T-helper 1 cell treated with Interleukin-12 subunit alpha and Interleukin-12 subunit beta and Interleukin-4 antibody, amounts not matched to agents 30 μg/mL and 1 μg/mL, for 36 hours (primary cell): ENCODE results near the gene BMPR1B.
"Not testable (repeated sequence)": the region's sequence is repeated elsewhere in the genome, so short reads cannot be mapped to it uniquely, and the experiment has no call there.

Experiments
- H3K27ac Mint-ChIP-seq: one replicate; pipeline ENCODE4 v1.8.0; 2021; ENCODE audit warnings: mild to moderate bottlenecking, mixed read lengths
- H3K27me3 Mint-ChIP-seq: one replicate; pipeline ENCODE4 v1.8.0; 2021; ENCODE audit warnings: low read depth, mixed read lengths
- H3K36me3 Mint-ChIP-seq: one replicate; pipeline ENCODE4 v1.8.0; 2021; ENCODE audit warnings: low read depth, mixed read lengths
- H3K4me1 Mint-ChIP-seq: one replicate; pipeline ENCODE4 v1.8.0; 2021; ENCODE audit warnings: low read depth, mixed read lengths
- H3K4me3 Mint-ChIP-seq: one replicate; pipeline ENCODE4 v1.8.0; 2021; ENCODE audit warnings: mild to moderate bottlenecking, moderate library complexity, mixed read lengths
- H3K9me3 Mint-ChIP-seq: one replicate; pipeline ENCODE4 v1.8.0; 2021; ENCODE audit warnings: mixed read lengths

BMPR1B gene

DNA sequence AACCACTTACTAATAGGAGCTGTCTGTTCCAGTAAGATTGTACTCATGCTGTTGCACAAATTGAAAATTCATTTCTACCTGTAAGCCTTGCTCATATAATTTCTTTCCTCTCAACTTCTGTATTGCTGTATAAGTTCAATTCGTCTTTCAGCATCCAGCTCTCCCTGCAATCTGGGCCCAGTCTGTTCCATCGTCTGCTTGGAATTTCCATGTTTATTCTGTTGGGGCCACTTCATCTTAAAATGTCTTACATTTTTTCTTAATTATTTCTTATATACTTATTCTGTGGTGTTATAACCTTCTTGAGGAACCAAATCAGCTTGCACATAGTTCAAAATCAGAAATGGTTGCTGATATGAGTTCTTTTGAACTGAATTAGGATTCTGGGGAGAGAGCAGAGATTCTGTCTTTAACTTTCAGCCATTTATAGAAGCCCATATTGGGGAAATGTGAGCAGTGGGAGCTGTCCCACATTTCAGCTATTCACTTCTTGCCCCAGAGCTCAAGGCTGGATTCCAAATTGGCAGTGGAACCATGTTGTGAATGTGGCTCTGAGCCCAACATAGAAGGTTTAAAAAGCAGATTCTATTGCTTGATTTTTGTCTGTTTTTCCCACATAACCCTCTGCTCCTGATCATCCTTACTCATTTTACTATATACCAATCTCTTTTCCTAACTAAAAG is 291.9 kb downstream of the BMPR1B start:
- Mint-ChIP-seq H3K27me3 (no peaks in the 10 kb centered on the region), H3K4me3 (no peak overlapping the region), H3K27ac (no peak overlapping the region), H3K4me1 (no peaks in the 10 kb centered on the region), H3K36me3 (no peaks in the 10 kb centered on the region), H3K9me3 (no peaks in the 10 kb centered on the region)

- Mint-ChIP-seq H3K27ac (no peak overlapping the region), H3K4me1 (no peaks in the 10 kb centered on the region), H3K27me3 (no peaks in the 10 kb centered on the region), H3K4me3 (no peak overlapping the region), H3K9me3 (no peaks in the 10 kb centered on the region), H3K36me3 (no peaks in the 10 kb centered on the region)
Measured at GRCh38 chr4:95050980-95051701, 293.4 kb downstream of the BMPR1B start.

DNA sequence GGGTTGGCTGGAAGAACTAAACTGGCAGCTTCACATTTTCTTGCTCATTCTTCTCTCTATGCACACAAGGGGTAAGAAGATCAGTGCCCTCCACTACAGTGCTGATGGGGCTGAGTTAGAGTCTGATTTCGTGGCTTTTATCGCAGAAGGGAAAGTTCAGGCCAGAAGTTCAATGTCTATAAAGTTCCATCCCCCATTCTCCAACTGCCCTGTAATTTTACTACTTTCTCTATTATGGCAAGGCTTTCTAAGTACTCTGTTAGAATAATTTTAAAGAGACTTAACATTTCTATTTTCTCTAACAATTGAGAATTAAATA is 293.9 kb downstream of the BMPR1B start:
- Mint-ChIP-seq H3K9me3 (no peaks in the 10 kb centered on the region), H3K27ac (no peak overlapping the region), H3K36me3 (no peaks in the 10 kb centered on the region), H3K4me3 (no peak overlapping the region), H3K27me3 (no peaks in the 10 kb centered on the region), H3K4me1 (no peaks in the 10 kb centered on the region)

- Mint-ChIP-seq H3K27me3 (no peaks in the 10 kb centered on the region), H3K36me3 (no peaks in the 10 kb centered on the region), H3K4me3 (no peak overlapping the region), H3K27ac (no peak overlapping the region), H3K4me1 (no peaks in the 10 kb centered on the region), H3K9me3 (no peaks in the 10 kb centered on the region)
Measured at GRCh38 chr4:95058991-95059390, 301.2 kb downstream of the BMPR1B start.

DNA sequence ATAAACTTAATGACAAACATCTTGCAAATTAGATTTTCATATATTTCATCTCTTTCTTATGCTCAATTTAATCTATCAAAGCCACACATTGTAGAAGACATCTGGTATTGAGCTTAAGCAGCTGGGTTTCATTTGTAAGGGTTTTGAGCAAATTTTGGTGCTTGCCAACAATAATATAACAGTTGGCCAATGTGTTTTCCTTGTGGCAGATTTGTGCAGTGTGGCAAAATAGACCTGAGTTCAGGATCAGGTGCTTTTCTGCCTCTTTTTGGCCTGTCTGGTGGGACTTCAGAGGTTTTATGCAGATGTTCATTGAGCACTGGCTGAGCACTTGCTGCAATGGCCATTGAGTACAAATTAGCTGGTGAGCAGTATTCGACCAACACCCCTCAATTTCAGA is 301.9 kb downstream of the BMPR1B start:
- H3K27ac Mint-ChIP-seq = no peak overlapping the region
- H3K27me3 Mint-ChIP-seq = no peaks in the 10 kb centered on the region
- H3K4me3 Mint-ChIP-seq = no peak overlapping the region
- no peaks in the 10 kb centered on the region for H3K9me3 Mint-ChIP-seq
- H3K36me3 Mint-ChIP-seq = no peaks in the 10 kb centered on the region
- no peaks in the 10 kb centered on the region for H3K4me1 Mint-ChIP-seq

- Mint-ChIP-seq H3K9me3 (no peaks in the 10 kb centered on the region), H3K4me1 (no peaks in the 10 kb centered on the region), H3K27ac (no peak overlapping the region), H3K36me3 (no peaks in the 10 kb centered on the region), H3K4me3 (no peak overlapping the region), H3K27me3 (no peaks in the 10 kb centered on the region)
Measured at GRCh38 chr4:95061220-95061619, 303.5 kb downstream of the BMPR1B start.

- not testable (repeated sequence) for H3K9me3 Mint-ChIP-seq
Measured at GRCh38 chr4:95061801-95062200, 304.0 kb downstream of the BMPR1B start.

GRCh38 chr4:95066050-95066449 is 308.3 kb downstream of the BMPR1B start:
- no peak overlapping the region for H3K4me3 Mint-ChIP-seq
- H3K27me3 Mint-ChIP-seq = no peaks in the 10 kb centered on the region
- no peak overlapping the region for H3K27ac Mint-ChIP-seq
- H3K9me3 Mint-ChIP-seq = no peaks in the 10 kb centered on the region
- H3K36me3 Mint-ChIP-seq = no peaks in the 10 kb centered on the region
- no peaks in the 10 kb centered on the region for H3K4me1 Mint-ChIP-seq

More at GRCh38 chr4:95061801-95062200, 304.0 kb downstream of the BMPR1B start:
- H3K36me3 Mint-ChIP-seq, H3K4me3 Mint-ChIP-seq, H3K27ac Mint-ChIP-seq, H3K27me3 Mint-ChIP-seq, H3K4me1 Mint-ChIP-seq: not testable (repeated sequence)

- no peaks in the 10 kb centered on the region for H3K4me1 Mint-ChIP-seq
- H3K4me3 Mint-ChIP-seq = no peak overlapping the region
- H3K27ac Mint-ChIP-seq = no peak overlapping the region
- no peaks in the 10 kb centered on the region for H3K36me3 Mint-ChIP-seq
- H3K9me3 Mint-ChIP-seq = no peaks in the 10 kb centered on the region
- no peaks in the 10 kb centered on the region for H3K27me3 Mint-ChIP-seq
Measured at GRCh38 chr4:95068401-95068800, 310.6 kb downstream of the BMPR1B start.

DNA sequence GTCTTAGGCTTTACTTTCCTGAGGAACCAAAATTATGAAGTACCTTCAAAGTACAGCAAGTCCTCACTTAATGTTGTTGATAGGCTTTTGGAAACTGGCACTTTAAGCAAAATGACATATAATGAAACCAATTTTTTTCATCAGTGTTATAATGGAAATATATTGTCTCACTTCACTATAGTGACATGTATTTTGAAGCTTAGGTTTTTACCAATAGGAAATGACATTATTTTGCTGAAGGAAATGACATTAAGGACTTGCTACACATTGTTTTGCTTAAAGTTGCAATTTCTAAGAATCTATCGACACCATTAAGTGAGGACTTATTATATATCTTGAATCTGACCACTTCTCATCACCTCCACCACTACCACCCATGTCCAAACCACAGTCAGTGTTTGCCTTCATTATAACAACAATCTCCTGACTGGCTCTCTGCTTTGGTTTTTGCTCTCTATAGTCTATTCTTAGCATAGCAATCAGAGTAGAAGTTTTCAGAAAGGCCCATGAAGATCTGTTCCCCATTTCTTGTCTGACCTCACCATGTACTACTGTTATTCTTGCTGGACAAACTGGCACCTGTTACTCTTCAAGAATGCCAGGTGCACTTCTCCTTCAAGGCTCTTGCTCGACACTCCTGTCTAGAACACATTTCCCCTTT is 311.2 kb downstream of the BMPR1B start:
- H3K4me3 Mint-ChIP-seq = no peak overlapping the region
- H3K36me3 Mint-ChIP-seq = no peaks in the 10 kb centered on the region
- no peak overlapping the region for H3K27ac Mint-ChIP-seq
- H3K9me3 Mint-ChIP-seq = no peaks in the 10 kb centered on the region
- no peaks in the 10 kb centered on the region for H3K27me3 Mint-ChIP-seq
- no peaks in the 10 kb centered on the region for H3K4me1 Mint-ChIP-seq

- Mint-ChIP-seq H3K27me3 (no peaks in the 10 kb centered on the region), H3K27ac (no peak overlapping the region), H3K36me3 (no peaks in the 10 kb centered on the region), H3K4me1 (no peaks in the 10 kb centered on the region), H3K4me3 (no peak overlapping the region), H3K9me3 (no peaks in the 10 kb centered on the region)
Measured at GRCh38 chr4:95071851-95072250, 314.1 kb downstream of the BMPR1B start.

DNA sequence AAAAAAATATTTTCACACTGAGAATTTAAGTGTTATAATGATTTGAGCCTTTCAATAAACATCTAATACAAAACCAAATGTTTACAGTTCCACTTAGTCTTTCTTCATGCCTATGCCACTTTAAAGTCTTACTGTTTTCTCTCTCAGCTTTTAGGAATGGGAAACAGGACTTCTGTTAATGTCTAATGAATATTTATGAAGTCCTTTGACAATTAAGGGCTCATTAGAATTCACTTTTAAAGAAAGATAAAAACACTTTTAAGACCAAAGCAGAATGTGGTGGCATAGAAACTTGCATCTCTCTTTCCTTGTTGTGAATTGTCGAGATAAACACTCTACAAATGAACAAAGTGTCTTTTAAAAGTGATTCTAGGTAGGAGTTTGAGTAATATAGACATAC is 315.9 kb downstream of the BMPR1B start:
- Mint-ChIP-seq H3K27ac (no peak overlapping the region), H3K36me3 (no peaks in the 10 kb centered on the region), H3K4me1 (no peaks in the 10 kb centered on the region), H3K27me3 (no peaks in the 10 kb centered on the region), H3K9me3 (no peaks in the 10 kb centered on the region), H3K4me3 (no peak overlapping the region)

GRCh38 chr4:95077864-95078263 is 320.1 kb downstream of the BMPR1B start:
- Mint-ChIP-seq H3K4me3 (no peak overlapping the region), H3K9me3 (no peaks in the 10 kb centered on the region), H3K27ac (no peak overlapping the region), H3K36me3 (no peaks in the 10 kb centered on the region), H3K4me1 (no peaks in the 10 kb centered on the region), H3K27me3 (no peaks in the 10 kb centered on the region)

- H3K4me1 Mint-ChIP-seq = peaks cover 8% of the 10 kb centered on the region
Measured at GRCh38 chr4:95080969-95081368, 323.2 kb downstream of the BMPR1B start.

DNA sequence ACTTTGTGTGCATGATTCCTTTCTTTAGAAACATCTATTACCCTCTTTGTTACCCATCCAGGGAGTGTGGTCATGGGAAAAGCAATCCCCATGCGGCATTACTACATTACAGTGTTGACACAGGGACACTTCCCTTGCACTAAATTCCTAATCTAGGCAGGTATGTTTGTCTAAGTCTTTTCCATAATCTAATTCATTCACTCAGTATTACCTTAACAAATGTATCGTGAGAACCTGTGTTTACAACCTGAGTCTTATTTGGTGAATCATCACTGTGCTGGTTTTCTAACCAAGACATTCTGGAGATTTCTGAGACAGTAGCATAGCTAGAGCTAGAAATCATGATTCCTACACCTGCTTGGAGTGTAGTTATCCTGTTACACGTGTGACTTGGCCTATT is 326.8 kb downstream of the BMPR1B start:
- H3K9me3 Mint-ChIP-seq = no peaks in the 10 kb centered on the region
- no peak overlapping the region for H3K27ac Mint-ChIP-seq
- no peaks in the 10 kb centered on the region for H3K36me3 Mint-ChIP-seq
- H3K4me3 Mint-ChIP-seq = no peak overlapping the region
- H3K27me3 Mint-ChIP-seq = no peaks in the 10 kb centered on the region
- H3K4me1 Mint-ChIP-seq = peaks cover 8% of the 10 kb centered on the region

More at GRCh38 chr4:95080969-95081368, 323.2 kb downstream of the BMPR1B start:
- Mint-ChIP-seq H3K27me3 (no peaks in the 10 kb centered on the region), H3K9me3 (no peaks in the 10 kb centered on the region), H3K4me3 (no peak overlapping the region), H3K27ac (no peak overlapping the region), H3K36me3 (no peaks in the 10 kb centered on the region)
